ENCODE measurements around the gene CD99L2.
A peak's percentile ranks its signal among the peaks of the same experiment; 100 is the strongest.

The CD99L2 gene

GRCh38 chrX:150870029-150870428, 28.4 kb downstream of the CD99L2 start (continued):
- TF ChIP-seq, protein P1, sequence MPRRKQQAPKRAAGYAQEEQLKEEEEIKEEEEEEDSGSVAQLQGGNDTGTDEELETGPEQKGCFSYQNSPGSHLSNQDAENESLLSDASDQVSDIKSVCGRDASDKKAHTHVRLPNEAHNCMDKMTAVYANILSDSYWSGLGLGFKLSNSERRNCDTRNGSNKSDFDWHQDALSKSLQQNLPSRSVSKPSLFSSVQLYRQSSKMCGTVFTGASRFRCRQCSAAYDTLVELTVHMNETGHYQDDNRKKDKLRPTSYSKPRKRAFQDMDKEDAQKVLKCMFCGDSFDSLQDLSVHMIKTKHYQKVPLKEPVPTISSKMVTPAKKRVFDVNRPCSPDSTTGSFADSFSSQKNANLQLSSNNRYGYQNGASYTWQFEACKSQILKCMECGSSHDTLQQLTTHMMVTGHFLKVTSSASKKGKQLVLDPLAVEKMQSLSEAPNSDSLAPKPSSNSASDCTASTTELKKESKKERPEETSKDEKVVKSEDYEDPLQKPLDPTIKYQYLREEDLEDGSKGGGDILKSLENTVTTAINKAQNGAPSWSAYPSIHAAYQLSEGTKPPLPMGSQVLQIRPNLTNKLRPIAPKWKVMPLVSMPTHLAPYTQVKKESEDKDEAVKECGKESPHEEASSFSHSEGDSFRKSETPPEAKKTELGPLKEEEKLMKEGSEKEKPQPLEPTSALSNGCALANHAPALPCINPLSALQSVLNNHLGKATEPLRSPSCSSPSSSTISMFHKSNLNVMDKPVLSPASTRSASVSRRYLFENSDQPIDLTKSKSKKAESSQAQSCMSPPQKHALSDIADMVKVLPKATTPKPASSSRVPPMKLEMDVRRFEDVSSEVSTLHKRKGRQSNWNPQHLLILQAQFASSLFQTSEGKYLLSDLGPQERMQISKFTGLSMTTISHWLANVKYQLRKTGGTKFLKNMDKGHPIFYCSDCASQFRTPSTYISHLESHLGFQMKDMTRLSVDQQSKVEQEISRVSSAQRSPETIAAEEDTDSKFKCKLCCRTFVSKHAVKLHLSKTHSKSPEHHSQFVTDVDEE (CRISPR knock-in tag; IDR thresholded peaks at IDR 0.05) = no peak
- TF ChIP-seq TCF4 (CRISPR knock-in tag; IDR thresholded peaks at IDR 0.05; ENCODE audit: borderline replicate concordance) (no peak), RARB (CRISPR knock-in tag; IDR thresholded peaks at IDR 0.05) (no peak), SNAI2 (CRISPR knock-in tag; IDR thresholded peaks at IDR 0.05) (no peak), ZNF70 (CRISPR knock-in tag; IDR thresholded peaks at IDR 0.05) (no peak), GLIS3 (CRISPR knock-in tag; IDR thresholded peaks at IDR 0.05) (no peak)

DNA sequence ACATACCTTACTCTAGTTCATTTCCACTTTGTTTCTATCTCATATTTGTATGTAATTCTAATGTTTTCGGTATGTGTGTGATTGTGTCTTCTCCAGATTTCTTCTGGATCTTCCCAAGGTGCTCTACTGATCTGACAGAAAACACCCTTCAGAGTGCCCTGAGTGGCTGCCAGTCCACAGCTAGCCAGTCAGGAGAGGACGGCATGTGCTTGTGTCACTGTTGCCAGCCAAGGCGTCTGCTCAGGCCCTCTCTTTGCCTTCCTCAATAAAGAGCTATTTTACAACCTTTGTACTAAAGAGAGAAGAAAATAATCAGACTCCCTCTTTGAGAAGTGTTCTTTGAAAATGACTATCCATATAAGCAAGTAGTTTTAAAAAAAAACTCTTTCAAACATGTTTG, 29.0 kb downstream of the CD99L2 start:
- ATAC-seq = peak; percentile 57; the same call in 1 of the 3 replicates
- no peak for TF ChIP-seq CREB5 (CRISPR knock-in tag; IDR thresholded peaks at IDR 0.05; ENCODE audit: low read depth)
- no peak for TF ChIP-seq CSDC2 (CRISPR knock-in tag; IDR thresholded peaks at IDR 0.05)
- TF ChIP-seq TOX (CRISPR knock-in tag; IDR thresholded peaks at IDR 0.05; ENCODE audit: borderline replicate concordance) = no peak
- TF ChIP-seq ESRRG (CRISPR knock-in tag; IDR thresholded peaks at IDR 0.05) = no peak
- TF ChIP-seq OSR1 (CRISPR knock-in tag; IDR thresholded peaks at IDR 0.05) = no peak
- no peak for TF ChIP-seq POU6F1 (CRISPR knock-in tag; IDR thresholded peaks at IDR 0.05; ENCODE audit: borderline replicate concordance, low read depth)
- no peak for TF ChIP-seq ZNF8 (CRISPR knock-in tag; IDR thresholded peaks at IDR 0.05)
- TF ChIP-seq, protein P2, sequence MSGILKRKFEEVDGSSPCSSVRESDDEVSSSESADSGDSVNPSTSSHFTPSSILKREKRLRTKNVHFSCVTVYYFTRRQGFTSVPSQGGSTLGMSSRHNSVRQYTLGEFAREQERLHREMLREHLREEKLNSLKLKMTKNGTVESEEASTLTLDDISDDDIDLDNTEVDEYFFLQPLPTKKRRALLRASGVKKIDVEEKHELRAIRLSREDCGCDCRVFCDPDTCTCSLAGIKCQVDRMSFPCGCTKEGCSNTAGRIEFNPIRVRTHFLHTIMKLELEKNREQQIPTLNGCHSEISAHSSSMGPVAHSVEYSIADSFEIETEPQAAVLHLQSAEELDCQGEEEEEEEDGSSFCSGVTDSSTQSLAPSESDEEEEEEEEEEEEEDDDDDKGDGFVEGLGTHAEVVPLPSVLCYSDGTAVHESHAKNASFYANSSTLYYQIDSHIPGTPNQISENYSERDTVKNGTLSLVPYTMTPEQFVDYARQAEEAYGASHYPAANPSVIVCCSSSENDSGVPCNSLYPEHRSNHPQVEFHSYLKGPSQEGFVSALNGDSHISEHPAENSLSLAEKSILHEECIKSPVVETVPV (CRISPR knock-in tag; IDR thresholded peaks at IDR 0.05) = no peak
- no peak for TF ChIP-seq ISL1 (CRISPR knock-in tag; IDR thresholded peaks at IDR 0.05)
- no peak for TF ChIP-seq SNAI2 (CRISPR knock-in tag; IDR thresholded peaks at IDR 0.05)
- TF ChIP-seq PATZ1 (CRISPR knock-in tag; IDR thresholded peaks at IDR 0.05; ENCODE audit: borderline replicate concordance) = no peak
- TF ChIP-seq ZNF565 (CRISPR knock-in tag; conservative IDR thresholded peaks at IDR 0.05; ENCODE audit: low read depth) = no peak
- no peak for TF ChIP-seq ZFP30 (CRISPR knock-in tag; IDR thresholded peaks at IDR 0.05)
- TF ChIP-seq ARNTL (CRISPR knock-in tag; IDR thresholded peaks at IDR 0.05; ENCODE audit: borderline replicate concordance, low read depth) = no peak
- TF ChIP-seq BACH2 (CRISPR knock-in tag; IDR thresholded peaks at IDR 0.05; ENCODE audit: borderline replicate concordance) = no peak
- TF ChIP-seq RARB (CRISPR knock-in tag; IDR thresholded peaks at IDR 0.05) = no peak
- no peak for TF ChIP-seq TCF4 (CRISPR knock-in tag; IDR thresholded peaks at IDR 0.05; ENCODE audit: borderline replicate concordance)
- TF ChIP-seq ZC3H10 (CRISPR knock-in tag; IDR thresholded peaks at IDR 0.05) = no peak
- TF ChIP-seq, protein P1 (CRISPR knock-in tag; IDR thresholded peaks at IDR 0.05) = no peak
